HepG2 (cell line): Measurements from ENCODE around the gene PTGDR2. TPM values are rescaled to one million over a fixed set of nuclear protein-coding genes. Genes with fewer than 3 reads are reported as not detected.

Experiments used
- ATAC-seq: fragments of 200-7000 bp; cut with Tn5 transposase; 3 replicates; pipeline ENCODE4 v1.9.1; 2020; ENCODE audit warnings: mild to moderate bottlenecking, moderate library complexity
- BruUV-seq: library from RNA; stranded (reverse); fragments of 400-500 nt; replicated peaks from 2 replicates; lab custom pipeline; 2021; lab: Mats Ljungman, UMichigan
- CTCF ChIA-PET: fragments of 300-600 bp; formaldehyde crosslinking; extraction: SDS; loops from one replicate; lab custom pipeline; 2021; ENCODE audit warnings: low total read pairs, inconsistent platforms, low intra/inter-chr PET ratio; lab: Yijun Ruan, JAX
- POLR2A ChIA-PET: fragments of 350-600 bp; sonication (Branson Sonifier 250); formaldehyde crosslinking; loops from one replicate; lab custom pipeline; 2020; ENCODE audit warnings: antibody characterized with exemption, inconsistent platforms; lab: Yijun Ruan, JAX
- DNase-seq: peaks from one replicate; pipeline ENCODE4 v3.0.0-alpha.2; 2015; ENCODE audit warnings: low spot score
- FAIRE-seq: peaks from 3 replicates; lab custom pipeline; 2011; peaks lifted over from hg19 to GRCh38; lab: Jason Lieb, UNC
- H2AFZ ChIP-seq: one replicate; pipeline ENCODE4 v1.6.1; 2011; ENCODE audit warnings: low read length, inconsistent platforms
- H3K27ac ChIP-seq: fragments of 300-600 bp; 3 replicates; pipeline ENCODE4 v1.8.0; 2011; ENCODE audit warnings: mixed run types, mild to moderate bottlenecking, mixed read lengths, low read length, inconsistent platforms; ENCODE audit not compliant: insufficient read depth; ENCODE audit errors: extremely low read length
- H3K27me3 ChIP-seq, 2 experiments: fragments of 200-600 bp in 1 of 2; 2 replicates in 1 of 2; 3 replicates in 1 of 2; pipeline versions ENCODE4 v1.6.0 to v1.8.0; 2011; ENCODE audit warnings: low read length in 2 of 2, mild to moderate bottlenecking in 2 of 2, moderate library complexity in 2 of 2, inconsistent platforms in 1 of 2; ENCODE audit not compliant: insufficient read depth in 2 of 2, control insufficient read depth in 1 of 2
- H3K36me3 ChIP-seq, 2 experiments: fragments of 200-600 bp in 1 of 2; replicated peaks in 1 of 2; 2 replicates in 1 of 2; 3 replicates in 1 of 2; pipeline versions ENCODE4 v1.5.1 to v1.8.0; 2011; ENCODE audit warnings: low read length in 2 of 2, inconsistent platforms in 1 of 2; ENCODE audit not compliant: insufficient read depth in 2 of 2, control insufficient read depth in 1 of 2
- H3K4me1 ChIP-seq: 2 replicates; pipeline ENCODE4 v1.5.1; 2012; ENCODE audit warnings: low read length, inconsistent platforms; ENCODE audit not compliant: insufficient read depth
- H3K4me2 ChIP-seq: 2 replicates; pipeline ENCODE4 v1.6.0; 2011; ENCODE audit warnings: low read depth, low read length, inconsistent platforms
- H3K4me3 ChIP-seq, 3 experiments: fragments of 200-600 bp in 1 of 3; sonication (generic), shearing (Covaris generic) in 1 of 3; replicated peaks in 1 of 3; 2 replicates each; pipeline ENCODE4 v1.5.1; 2011 to 2016; ENCODE audit warnings: low read length in 3 of 3, inconsistent platforms in 2 of 3, low read depth in 2 of 3, mild to moderate bottlenecking in 2 of 3, control low read depth in 1 of 3, mixed read lengths in 1 of 3; ENCODE audit not compliant: insufficient read depth in 1 of 3
- H3K79me2 ChIP-seq: one replicate; pipeline ENCODE4 v1.6.1; 2011; ENCODE audit warnings: low read length, inconsistent platforms; ENCODE audit not compliant: insufficient read depth
- H3K9ac ChIP-seq: 2 replicates; pipeline ENCODE4 v1.6.0; 2011; ENCODE audit warnings: mild to moderate bottlenecking, low read depth, low read length, inconsistent platforms; ENCODE audit not compliant: insufficient read depth
- H3K9me3 ChIP-seq: 2 replicates; pipeline ENCODE4 v1.5.1; 2012; ENCODE audit warnings: mild to moderate bottlenecking, low read length
- H4K20me1 ChIP-seq: 2 replicates; pipeline ENCODE4 v1.6.0; 2011; ENCODE audit warnings: inconsistent platforms, mild to moderate bottlenecking, low read length, moderate library complexity; ENCODE audit not compliant: insufficient read depth
- ATF3 ChIP-seq: sonication (generic); formaldehyde crosslinking; IDR thresholded peaks from 2 replicates; pipeline ENCODE4 v1.4.0; 2020; ENCODE audit warnings: missing genetic modification reagents
- HNF4A ChIP-seq: sonication (generic); formaldehyde crosslinking; IDR thresholded peaks from 2 replicates; pipeline ENCODE4 v1.4.0; 2020; ENCODE audit warnings: missing genetic modification reagents
- ISX ChIP-seq: sonication (generic); formaldehyde crosslinking; conservative IDR thresholded peaks from 2 replicates; pipeline ENCODE4 v1.5.0; 2020; ENCODE audit warnings: missing genetic modification reagents
- NFE2 ChIP-seq: sonication (generic); formaldehyde crosslinking; IDR thresholded peaks from 2 replicates; pipeline ENCODE4 v1.4.0; 2020; ENCODE audit warnings: missing genetic modification reagents
- PAWR ChIP-seq: sonication (generic); formaldehyde crosslinking; IDR thresholded peaks from 2 replicates; pipeline ENCODE4 v1.4.0; 2020; ENCODE audit warnings: missing genetic modification reagents, mild to moderate bottlenecking, borderline replicate concordance
- RXRB ChIP-seq: IDR thresholded peaks from 2 replicates; pipeline ENCODE4 v1.6.1; 2016; ENCODE audit warnings: borderline replicate concordance, missing genetic modification reagents, missing compliant biosample characterization
- TEAD3 ChIP-seq: optimal IDR thresholded peaks from 2 replicates; pipeline ENCODE3; 2016; ENCODE audit warnings: borderline replicate concordance
- YY1 ChIP-seq: IDR thresholded peaks from 2 replicates; pipeline ENCODE4 v1.6.1; 2011; ENCODE audit warnings: low read length, low read depth, moderate library complexity, mild to moderate bottlenecking; ENCODE audit not compliant: insufficient read depth, insufficient replicate concordance
- ZFYVE20 ChIP-seq: sonication (generic); formaldehyde crosslinking; IDR thresholded peaks from 2 replicates; pipeline ENCODE4 v1.8.0; 2023; ENCODE audit warnings: low read depth, mild to moderate bottlenecking, moderate library complexity, missing genetic modification reagents, borderline replicate concordance
- ZIK1 ChIP-seq: sonication (generic); formaldehyde crosslinking; IDR thresholded peaks from 2 replicates; pipeline ENCODE4 v1.5.0; 2020; ENCODE audit warnings: mild to moderate bottlenecking, low read depth, missing genetic modification reagents, borderline replicate concordance
- ZNF180 ChIP-seq: sonication (generic); formaldehyde crosslinking; IDR thresholded peaks from 2 replicates; pipeline ENCODE4 v1.4.0; 2020; ENCODE audit warnings: low read depth, missing genetic modification reagents, borderline replicate concordance
- ZNF720 ChIP-seq: sonication (generic); formaldehyde crosslinking; IDR thresholded peaks from 2 replicates; pipeline ENCODE4 v1.4.0; 2020; ENCODE audit warnings: missing genetic modification reagents
- WGBS: methylation state at CpG from one replicate; pipeline ENCODE4 v1.1.6; 2017; ENCODE audit warnings: low lambda C conversion rate; 5-methylcytosine and 5-hydroxymethylcytosine counted together
- in situ Hi-C: cut with HindIII; loops from 2 replicates; pipeline ENCODE4 v1.10.0; 2017; ENCODE audit warnings: low pct_unique_long_range_greater_than_20kb; ENCODE audit not compliant: extremely low pct_ligation_motif_present
- intact Hi-C: fragments of 100-400 bp; cut with micrococcal nuclease; formaldehyde crosslinking; loops from one replicate; pipeline ENCODE4 v1.10.0; 2022; ENCODE audit not compliant: unreplicated experiment
- polyA plus RNA-seq, 8 experiments: library from polyadenylated mRNA; depleted of rRNA in 3 of 8; stranded (reverse) in 7 of 8; unstranded in 1 of 8; fragments of >200 nt; fragmentation: Illumina TruSeq in 4 of 8; extraction: Trizol in 4 of 8; gene quantifications; 2 replicates each; pipeline versions ENCODE4 v1.2.1 to v1.2.3, GENCODE V29; 2011 to 2016; ENCODE audit warnings: low read depth in 4 of 8, missing spikeins in 1 of 8, mixed read lengths in 1 of 8; ENCODE audit not compliant: insufficient read depth in 1 of 8
- total RNA-seq, 5 experiments: library from RNA; depleted of rRNA; stranded (reverse); fragments of >200 nt; fragmentation: Illumina TruSeq; extraction: Trizol; gene quantifications; 2 replicates each; pipeline ENCODE4 v1.2.3, GENCODE V29; 2016; ENCODE audit warnings: low read depth in 1 of 5
- TF ChIP-seq, protein P1 (sequence below): sonication (generic); formaldehyde crosslinking; IDR thresholded peaks from 2 replicates; pipeline ENCODE4 v1.5.1; 2020; ENCODE audit warnings: mild to moderate bottlenecking, missing genetic modification reagents, borderline replicate concordance
- TF ChIP-seq, protein P2 (sequence below): sonication (generic); formaldehyde crosslinking; IDR thresholded peaks from 2 replicates; pipeline ENCODE4 v1.5.0; 2020; ENCODE audit warnings: mild to moderate bottlenecking, missing genetic modification reagents
- TF ChIP-seq, protein P3 (sequence below): sonication (generic); formaldehyde crosslinking; IDR thresholded peaks from 2 replicates; pipeline ENCODE4 v1.5.0; 2020; ENCODE audit warnings: mild to moderate bottlenecking, missing genetic modification reagents, moderate library complexity

Gene PTGDR2
- total and polyA plus RNA-seq, 2 of the 13 experiments (the other 11 are each of a cell fraction or from before 2014, with no cell fraction given) = 1.9 to 2.5 TPM

DNA sequence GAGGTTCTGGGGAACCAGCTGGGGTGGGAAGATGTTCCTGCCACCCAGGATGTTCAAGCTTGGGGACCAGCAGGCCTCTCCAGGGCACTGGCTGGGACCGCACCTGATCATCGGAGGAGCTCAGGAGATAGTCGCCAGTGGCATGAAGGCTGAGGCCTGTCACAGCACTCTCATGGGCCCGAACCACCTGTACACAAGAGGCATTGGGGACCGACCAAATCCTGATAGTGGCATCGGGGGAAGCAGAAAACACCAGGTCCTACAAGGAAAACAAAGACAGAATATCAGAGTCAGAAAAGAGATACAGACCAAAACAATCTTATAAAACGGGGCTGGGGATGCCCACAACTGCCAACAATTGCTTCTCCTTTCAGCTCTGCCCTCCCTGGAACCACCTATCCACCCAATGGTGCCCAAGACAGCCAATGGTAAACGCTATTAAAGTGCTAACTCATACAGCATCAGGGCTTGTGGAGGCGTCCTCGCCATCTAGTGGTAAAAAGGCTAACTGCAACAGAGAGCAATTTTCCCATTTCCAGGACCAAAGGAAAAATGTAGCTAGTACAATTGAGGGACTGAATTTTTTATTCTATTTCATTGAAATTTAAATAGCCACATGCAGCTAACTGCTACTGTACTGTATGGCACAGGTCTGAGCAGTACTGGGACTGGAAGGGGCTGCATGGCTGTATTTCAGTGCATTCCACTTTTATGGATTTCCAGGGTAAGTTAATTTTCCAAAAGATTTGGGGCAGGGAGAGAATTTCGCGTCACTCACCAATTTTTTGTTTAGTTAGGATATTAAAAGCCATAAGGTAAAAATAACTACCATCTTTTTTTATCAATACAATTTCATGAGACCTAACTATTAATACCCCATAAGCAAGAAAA is 43.5 kb upstream of the PTGDR2 start:
- peaks cover 9% of the 10 kb centered on the region for H4K20me1 ChIP-seq
- BruUV-seq = no TSS peak
- in situ Hi-C loops = no loop called here
- H3K27ac ChIP-seq = no peak overlapping the region
- H2AFZ ChIP-seq = no peak overlapping the region
- ChIA-PET CTCF (interaction anchor here (1.1 to 2.9 kb wide), 3 partner anchors 11 to 124 kb away, joined by 4 to 20 read pairs (median 7); no protein-coding TSS in a partner anchor), POLR2A (interaction anchor here (1.4 kb wide), 1 partner anchor 12 kb away, joined by 8 read pairs; no protein-coding TSS in a partner anchor)
- H3K4me3 ChIP-seq = no peak overlapping the region
- peak; percentile 56 for DNase-seq
- intact Hi-C loops = loop anchor here (1.0 kb wide), 2 partner anchors 68 to 274 kb away; no protein-coding TSS in a partner anchor
- no peak overlapping the region for H3K9ac ChIP-seq
- peaks cover 16% of the 10 kb centered on the region for H3K79me2 ChIP-seq
- H3K4me1 ChIP-seq = peaks cover 8% of the 10 kb centered on the region
- H3K4me2 ChIP-seq = no peak overlapping the region
- peak; percentile 85 for FAIRE-seq
- ATAC-seq = peak; percentile 83
- 68% methylated on average over 12 of the region's 12 CpGs for WGBS
- no peaks in the 10 kb centered on the region for H3K27me3 ChIP-seq
- H3K9me3 ChIP-seq = no peaks in the 10 kb centered on the region
- H3K36me3 ChIP-seq = peaks cover 43 to 87% of the 10 kb centered on the region in 2 experiments
- TF ChIP-seq HNF4A (no peak), ZNF180 (no peak), ZIK1 (CRISPR knock-in tag) (no peak), TEAD3 (CRISPR knock-in tag) (peak; percentile 24), ISX (CRISPR knock-in tag) (no peak), RXRB (peak; percentile 7; the same call in 1 of the 2 replicates), NFE2 (peak; percentile 52; the same call in 1 of the 2 replicates), ZNF720 (CRISPR knock-in tag) (no peak), PAWR (CRISPR knock-in tag) (no peak), YY1 (no peak), ZFYVE20 (CRISPR knock-in tag) (no peak), ATF3 (no peak)
- TF ChIP-seq, protein P1, sequence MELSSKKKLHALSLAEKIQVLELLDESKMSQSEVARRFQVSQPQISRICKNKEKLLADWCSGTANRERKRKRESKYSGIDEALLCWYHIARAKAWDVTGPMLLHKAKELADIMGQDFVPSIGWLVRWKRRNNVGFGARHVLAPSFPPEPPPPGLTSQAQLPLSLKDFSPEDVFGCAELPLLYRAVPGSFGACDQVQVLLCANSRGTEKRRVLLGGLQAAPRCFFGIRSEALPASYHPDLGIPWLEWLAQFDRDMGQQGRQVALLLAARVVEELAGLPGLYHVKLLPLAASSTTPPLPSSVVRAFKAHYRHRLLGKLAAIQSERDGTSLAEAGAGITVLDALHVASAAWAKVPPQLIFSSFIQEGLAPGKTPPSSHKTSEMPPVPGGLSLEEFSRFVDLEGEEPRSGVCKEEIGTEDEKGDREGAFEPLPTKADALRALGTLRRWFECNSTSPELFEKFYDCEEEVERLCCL (CRISPR knock-in tag) = no peak
- TF ChIP-seq, protein P2, sequence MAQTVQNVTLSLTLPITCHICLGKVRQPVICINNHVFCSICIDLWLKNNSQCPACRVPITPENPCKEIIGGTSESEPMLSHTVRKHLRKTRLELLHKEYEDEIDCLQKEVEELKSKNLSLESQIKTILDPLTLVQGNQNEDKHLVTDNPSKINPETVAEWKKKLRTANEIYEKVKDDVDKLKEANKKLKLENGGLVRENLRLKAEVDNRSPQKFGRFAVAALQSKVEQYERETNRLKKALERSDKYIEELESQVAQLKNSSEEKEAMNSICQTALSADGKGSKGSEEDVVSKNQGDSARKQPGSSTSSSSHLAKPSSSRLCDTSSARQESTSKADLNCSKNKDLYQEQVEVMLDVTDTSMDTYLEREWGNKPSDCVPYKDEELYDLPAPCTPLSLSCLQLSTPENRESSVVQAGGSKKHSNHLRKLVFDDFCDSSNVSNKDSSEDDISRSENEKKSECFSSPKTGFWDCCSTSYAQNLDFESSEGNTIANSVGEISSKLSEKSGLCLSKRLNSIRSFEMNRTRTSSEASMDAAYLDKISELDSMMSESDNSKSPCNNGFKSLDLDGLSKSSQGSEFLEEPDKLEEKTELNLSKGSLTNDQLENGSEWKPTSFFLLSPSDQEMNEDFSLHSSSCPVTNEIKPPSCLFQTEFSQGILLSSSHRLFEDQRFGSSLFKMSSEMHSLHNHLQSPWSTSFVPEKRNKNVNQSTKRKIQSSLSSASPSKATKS (CRISPR knock-in tag) = no peak
- TF ChIP-seq, protein P3, sequence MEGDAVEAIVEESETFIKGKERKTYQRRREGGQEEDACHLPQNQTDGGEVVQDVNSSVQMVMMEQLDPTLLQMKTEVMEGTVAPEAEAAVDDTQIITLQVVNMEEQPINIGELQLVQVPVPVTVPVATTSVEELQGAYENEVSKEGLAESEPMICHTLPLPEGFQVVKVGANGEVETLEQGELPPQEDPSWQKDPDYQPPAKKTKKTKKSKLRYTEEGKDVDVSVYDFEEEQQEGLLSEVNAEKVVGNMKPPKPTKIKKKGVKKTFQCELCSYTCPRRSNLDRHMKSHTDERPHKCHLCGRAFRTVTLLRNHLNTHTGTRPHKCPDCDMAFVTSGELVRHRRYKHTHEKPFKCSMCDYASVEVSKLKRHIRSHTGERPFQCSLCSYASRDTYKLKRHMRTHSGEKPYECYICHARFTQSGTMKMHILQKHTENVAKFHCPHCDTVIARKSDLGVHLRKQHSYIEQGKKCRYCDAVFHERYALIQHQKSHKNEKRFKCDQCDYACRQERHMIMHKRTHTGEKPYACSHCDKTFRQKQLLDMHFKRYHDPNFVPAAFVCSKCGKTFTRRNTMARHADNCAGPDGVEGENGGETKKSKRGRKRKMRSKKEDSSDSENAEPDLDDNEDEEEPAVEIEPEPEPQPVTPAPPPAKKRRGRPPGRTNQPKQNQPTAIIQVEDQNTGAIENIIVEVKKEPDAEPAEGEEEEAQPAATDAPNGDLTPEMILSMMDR (CRISPR knock-in tag) = peak; percentile 86
